HG03280 (cell line): Measurements from ENCODE around the gene ERICH2.
A peak's percentile ranks its signal among the peaks of the same experiment; 100 is the strongest.
"Not testable (repeated sequence)": the region's sequence is repeated elsewhere in the genome, so short reads cannot be mapped to it uniquely, and the experiment has no call there.

Experiments
- ATAC-seq: cut with Tn5 transposase; IDR thresholded peaks from one replicate; pipeline ENCODE4 v1.9.1; 2021; ENCODE audit warnings: mild to moderate bottlenecking, moderate library complexity; ENCODE audit not compliant: unreplicated experiment

Gene ERICH2, protein sequence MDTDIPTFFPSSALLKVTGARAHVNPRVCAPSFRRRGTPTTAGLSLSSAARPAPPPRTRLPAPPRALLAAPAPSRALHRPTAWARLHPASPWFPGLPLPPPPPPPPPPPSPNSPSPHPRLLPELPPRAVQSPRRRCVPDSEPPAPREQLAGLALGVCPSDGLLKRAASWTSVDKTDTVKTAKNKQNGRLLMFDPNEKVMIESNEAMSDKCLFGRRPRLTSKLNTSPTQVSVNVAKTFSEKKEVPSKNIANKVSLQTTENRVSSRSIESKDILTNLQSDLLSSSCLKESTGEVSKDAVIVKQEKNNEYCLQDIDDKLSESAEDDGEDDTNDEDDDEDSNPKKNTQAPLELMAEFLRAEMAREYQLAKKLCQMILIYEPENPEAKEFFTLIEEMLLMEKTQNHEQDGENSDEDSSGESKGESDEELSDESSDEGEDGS

DNA sequence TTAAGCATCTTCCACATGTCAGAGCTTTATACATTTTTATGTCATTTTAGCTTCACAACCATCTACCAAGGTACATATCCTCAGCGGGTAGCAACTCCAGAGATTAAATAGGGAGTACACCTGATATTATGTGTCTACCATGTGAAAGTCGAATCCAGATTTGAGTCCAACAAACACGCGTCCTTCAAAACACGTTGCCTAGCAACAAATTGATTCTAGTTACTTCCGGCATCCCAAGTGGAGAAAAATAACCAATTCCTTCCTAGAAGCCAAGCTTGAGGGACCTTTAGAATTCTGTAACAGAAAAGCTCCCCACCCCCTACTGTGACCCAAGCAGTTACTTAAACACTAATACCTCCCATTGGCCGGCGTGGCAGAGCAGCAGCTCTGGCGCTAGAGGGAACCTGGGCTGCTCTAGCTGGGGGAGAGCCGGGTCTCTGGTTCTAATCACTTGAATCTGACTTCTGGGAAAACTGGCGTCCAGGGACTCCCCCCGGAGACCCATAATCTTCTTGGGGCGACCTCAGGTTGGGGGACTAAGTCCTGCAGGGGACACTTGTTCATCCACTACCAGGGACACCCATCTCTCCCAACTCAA, at the start of gene ERICH2:
TSS of gene ERICH2 (plus strand) at position 371 of the 598 bp plus-strand sequence. CDS start 304 bp downstream, outside the sequence.
- ATAC-seq: peak; percentile 59

DNA sequence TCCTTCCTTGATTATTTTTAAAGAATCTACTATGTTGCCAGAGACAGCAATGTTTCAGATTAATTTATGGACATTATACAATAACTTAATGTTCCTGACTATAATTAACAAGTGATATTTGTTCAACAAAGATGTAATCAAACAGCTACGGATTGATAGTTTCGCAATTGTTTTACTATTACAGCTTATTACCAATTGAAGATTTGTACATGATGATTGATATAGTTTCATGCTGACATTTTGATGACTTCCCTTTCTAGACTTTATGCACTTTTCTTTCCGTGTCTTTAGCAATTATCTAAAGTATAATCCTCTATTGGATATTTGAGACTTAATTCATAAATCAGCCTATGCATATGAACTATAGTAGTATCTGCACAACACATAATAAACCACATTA, 48.5 kb upstream of the ERICH2 start:
- no peak for ATAC-seq

DNA sequence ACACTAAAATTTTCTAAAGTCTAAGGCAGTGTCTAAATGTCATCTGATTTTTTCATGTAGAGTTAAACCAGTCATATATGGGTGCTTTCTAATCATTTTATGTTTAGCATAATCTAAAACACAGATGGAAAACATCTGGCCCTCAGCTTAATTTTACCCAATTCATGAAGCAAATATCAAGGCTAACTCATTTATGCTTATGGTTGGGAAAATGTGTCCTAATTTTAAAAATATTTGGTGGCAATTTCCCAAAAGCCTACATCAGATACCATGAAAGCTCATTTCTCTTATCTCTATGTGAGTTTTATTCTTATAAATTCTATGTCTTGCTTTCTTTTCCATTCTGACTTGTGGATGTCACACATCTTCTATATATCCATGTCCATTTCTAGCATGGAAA, 47.9 kb upstream of the ERICH2 start:
- no peak for ATAC-seq

GRCh38 chr2:170723446-170723958, 46.7 kb upstream of the ERICH2 start:
- no peak for ATAC-seq

DNA sequence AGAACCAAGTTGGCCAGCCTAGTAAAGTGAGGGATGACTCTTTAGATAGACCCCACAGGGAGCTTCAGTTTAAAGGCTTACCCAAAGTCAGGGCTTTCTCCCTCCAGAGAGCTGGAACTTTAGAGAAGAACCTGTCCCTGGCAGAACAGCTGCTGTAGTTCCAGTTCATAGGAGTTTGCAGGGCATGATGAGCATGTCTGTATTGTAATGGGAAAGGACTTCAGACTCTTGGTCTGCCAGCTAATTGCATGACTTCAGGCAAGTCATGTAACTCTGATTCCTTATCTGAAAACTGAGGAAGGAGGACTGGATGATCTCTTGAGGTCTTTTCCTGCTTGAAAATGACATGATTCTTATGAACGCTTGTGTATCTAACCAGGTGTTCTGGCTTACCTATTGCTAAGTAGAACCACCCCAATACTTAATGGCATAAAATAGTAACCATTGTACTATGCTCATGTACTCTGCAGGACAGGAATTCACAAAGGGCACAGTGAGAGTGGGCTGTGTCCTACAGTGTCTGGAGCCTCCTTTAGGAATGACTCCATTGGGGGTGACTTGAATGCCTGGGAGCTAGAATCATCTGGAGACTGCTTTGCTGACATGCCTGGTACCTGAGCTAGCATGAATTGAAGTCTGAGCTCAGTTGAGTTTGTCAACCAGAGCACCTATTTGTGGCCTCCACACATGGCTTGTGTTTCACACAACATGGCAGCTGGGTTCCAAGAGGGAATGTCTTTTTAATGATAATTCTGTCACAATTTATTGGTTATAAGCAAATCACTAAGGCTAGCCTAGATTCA, 36.2 kb upstream of the ERICH2 start:
- no peak for ATAC-seq

DNA sequence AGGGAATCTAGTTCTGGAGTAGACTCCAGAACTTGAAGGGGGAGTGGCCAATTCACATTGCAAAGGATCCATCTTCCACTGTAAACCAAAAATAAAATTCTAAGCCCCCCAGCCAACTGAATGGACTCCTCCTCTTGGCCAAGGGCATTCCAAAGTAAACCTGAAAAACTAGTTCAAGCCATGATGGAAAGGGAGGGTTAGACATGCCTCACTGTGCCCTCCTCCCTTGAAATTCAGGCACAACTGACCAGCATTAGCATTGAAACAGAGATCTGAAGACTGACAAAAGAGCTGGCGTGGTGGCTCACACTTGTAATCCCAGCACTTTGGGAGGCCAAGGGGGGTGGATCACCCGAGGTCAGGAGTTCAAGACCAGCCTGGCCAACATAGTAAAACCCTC, 35.6 kb upstream of the ERICH2 start:
- ATAC-seq: not testable (repeated sequence)

GRCh38 chr2:170736628-170737027, 33.5 kb upstream of the ERICH2 start:
- ATAC-seq: no peak

DNA sequence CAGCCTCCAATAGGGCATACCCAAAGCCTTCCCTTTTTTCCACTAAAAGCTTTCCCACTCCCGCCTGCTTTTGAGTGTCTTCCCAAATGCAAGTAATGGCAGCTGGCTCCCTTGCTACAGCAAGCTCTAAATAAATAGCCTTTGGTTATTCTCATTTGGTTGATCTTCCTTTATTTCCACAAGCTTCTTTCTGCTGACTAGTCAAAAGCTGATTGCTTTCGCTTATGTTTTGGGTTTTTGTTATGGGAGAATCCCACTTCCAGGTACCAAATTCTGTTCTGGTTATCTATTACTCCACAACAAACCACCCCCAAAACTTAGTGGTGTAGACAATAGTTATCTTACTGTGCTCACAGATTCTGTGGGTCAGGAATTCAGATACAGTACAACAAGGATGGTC, 32.8 kb upstream of the ERICH2 start:
- ATAC-seq: no peak

DNA sequence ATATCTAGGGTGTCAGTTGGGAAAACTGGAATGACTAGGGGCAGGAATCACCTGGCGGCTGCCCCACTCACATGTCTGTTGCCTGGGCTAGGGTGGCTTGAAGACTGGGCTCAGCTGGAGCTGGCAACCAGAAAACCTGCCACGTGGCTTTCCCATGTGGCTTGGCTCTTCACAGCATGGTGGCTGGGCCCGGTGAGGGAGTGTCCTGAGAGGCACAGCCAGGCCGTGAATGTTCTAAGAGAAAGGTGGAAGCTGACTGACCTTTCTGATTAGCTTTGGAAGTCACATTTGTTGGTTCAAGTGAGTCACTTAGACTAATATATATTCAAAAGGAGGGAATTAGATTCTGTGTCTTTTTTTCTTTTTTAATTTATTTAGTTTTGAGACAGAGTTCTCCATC, 32.4 kb upstream of the ERICH2 start:
- ATAC-seq: no peak

GRCh38 chr2:170739048-170739447, 31.1 kb upstream of the ERICH2 start:
- no peak for ATAC-seq

- no peak for ATAC-seq
Measured at GRCh38 chr2:170739507-170740046, 30.6 kb upstream of the ERICH2 start.

GRCh38 chr2:170740660-170741059, 29.5 kb upstream of the ERICH2 start:
- ATAC-seq: no peak

- ATAC-seq: no peak
Measured at GRCh38 chr2:170742000-170742399, 28.2 kb upstream of the ERICH2 start.

- no peak for ATAC-seq
Measured at GRCh38 chr2:170742896-170743529, 27.2 kb upstream of the ERICH2 start.

DNA sequence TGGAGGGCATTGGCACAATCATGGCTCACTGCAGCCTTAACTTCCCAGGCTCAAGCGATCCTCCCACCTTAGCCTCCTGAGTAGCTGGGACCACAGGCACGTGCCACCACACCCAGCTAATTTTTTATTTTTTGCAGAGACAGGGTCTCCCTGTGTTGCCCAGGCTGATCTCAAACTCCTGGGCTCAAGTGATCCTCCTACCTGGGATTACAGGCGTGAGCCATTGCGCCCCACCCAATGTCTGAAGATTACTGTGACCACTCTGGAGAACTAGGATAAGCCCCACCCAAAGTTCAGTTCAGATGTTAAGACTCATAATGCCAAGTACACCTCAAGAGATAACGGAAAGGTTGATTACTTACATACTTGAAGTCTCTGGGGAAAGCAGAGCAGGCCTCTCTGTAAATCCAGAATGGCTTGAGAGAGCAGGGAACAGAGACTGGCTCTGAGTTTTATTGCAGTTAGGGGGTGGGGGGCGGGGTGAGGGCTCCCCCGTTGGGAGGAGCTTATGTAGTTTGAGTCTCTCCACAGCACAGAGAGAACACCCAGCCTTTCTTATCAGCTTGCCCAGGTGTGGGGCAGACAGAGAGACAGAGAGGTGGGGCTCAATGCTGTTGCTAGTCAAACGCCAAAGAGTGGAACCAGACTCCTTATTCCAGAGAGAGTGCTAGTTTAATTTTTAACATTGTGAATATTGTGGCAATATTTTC, 26.5 kb upstream of the ERICH2 start:
- no peak for ATAC-seq

GRCh38 chr2:170744248-170745002, 25.8 kb upstream of the ERICH2 start:
- ATAC-seq: no peak

- ATAC-seq: no peak
Measured at GRCh38 chr2:170745305-170745704, 24.9 kb upstream of the ERICH2 start.

DNA sequence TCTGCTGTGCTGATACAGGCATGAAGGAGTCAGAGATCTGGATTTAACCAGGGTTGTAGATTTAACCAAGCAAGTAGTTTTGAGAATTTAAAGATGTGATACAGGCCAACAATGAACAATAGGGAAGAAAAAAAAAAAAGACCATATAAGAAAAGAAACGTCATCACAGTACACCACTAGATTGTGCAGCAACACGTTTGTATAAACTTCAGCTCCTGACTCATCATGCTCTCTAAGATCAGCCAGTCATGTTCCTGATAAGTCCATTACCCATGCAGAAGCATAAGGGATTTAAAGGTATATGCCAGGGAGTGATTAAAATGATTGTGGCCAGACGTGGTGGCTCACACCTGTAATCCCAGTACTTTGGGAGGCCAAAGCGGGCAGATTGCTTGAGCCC, 22.3 kb upstream of the ERICH2 start:
- ATAC-seq: no peak

DNA sequence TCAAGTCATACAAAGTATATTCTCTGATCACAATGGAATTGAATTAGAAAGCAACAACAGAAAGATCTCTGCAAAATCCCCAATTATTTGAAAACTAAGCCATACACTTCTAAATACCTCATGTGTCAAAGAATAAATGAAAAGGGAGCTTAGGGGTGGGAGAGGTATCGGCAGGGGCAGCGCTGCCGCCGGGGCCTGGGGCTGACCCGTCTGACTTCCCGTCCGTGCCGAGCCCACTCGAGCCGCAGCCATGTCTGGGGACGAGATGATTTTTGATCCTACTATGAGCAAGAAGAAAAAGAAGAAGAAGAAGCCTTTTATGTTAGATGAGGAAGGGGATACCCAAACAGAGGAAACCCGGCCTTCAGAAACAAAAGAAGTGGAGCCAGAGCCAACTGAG, 18.6 kb upstream of the ERICH2 start:
- not testable (repeated sequence) for ATAC-seq
